ENCODE measurements around the gene MYO7A.

The MYO7A gene

DNA sequence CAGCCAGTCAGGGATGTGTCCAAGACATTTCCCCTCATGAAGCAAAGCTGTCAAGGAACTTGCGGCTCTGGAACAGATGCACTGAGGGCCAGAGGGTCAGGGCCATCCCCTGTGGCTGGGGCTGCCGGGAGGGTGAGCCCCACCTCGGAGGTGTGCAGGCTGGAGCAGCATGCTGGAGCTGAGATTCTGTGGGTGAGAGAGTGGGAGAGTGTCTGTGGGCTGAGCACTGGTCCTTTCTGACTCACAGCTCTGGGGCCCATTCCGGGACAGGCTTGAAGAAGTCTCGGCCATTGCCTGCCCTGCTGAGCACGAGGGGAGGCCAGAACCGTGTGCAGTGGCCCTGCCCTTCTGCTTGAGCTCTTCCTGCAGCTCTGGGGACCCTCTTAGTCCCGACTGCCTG, 23.3 kb upstream of the MYO7A start:
- H4K20me1 ChIP-seq (ENCODE audit: insufficient read depth, low read length, poor library complexity, severe bottlenecking) = no peaks in the 10 kb centered on the region
- no peaks in the 10 kb centered on the region for H3K27me3 ChIP-seq (ENCODE audit: insufficient read depth, low read length, poor library complexity, severe bottlenecking)
- no peak overlapping the region for H3K9ac ChIP-seq (ENCODE audit: low read depth, low read length, poor library complexity, severe bottlenecking)
- no peaks in the 10 kb centered on the region for H3K79me2 ChIP-seq (ENCODE audit: insufficient read depth, low read length)
- no peaks in the 10 kb centered on the region for H3K36me3 ChIP-seq (ENCODE audit: insufficient read depth, low read length)
- no peaks in the 10 kb centered on the region for H3F3A ChIP-seq (ENCODE audit: low read depth)
- H3K9me3 ChIP-seq (ENCODE audit: insufficient read depth, low read depth, low read length) = no peaks in the 10 kb centered on the region
- H3K4me1 ChIP-seq (ENCODE audit: insufficient read depth, low read length, poor library complexity, severe bottlenecking) = peaks cover 8% of the 10 kb centered on the region
- no peak overlapping the region for H3K4me3 ChIP-seq (ENCODE audit: low read length, poor library complexity, severe bottlenecking)
- TF ChIP-seq, protein P1, sequence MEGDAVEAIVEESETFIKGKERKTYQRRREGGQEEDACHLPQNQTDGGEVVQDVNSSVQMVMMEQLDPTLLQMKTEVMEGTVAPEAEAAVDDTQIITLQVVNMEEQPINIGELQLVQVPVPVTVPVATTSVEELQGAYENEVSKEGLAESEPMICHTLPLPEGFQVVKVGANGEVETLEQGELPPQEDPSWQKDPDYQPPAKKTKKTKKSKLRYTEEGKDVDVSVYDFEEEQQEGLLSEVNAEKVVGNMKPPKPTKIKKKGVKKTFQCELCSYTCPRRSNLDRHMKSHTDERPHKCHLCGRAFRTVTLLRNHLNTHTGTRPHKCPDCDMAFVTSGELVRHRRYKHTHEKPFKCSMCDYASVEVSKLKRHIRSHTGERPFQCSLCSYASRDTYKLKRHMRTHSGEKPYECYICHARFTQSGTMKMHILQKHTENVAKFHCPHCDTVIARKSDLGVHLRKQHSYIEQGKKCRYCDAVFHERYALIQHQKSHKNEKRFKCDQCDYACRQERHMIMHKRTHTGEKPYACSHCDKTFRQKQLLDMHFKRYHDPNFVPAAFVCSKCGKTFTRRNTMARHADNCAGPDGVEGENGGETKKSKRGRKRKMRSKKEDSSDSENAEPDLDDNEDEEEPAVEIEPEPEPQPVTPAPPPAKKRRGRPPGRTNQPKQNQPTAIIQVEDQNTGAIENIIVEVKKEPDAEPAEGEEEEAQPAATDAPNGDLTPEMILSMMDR (conservative IDR thresholded peaks at IDR 0.05; ENCODE audit: low read length) = no peak
- TF ChIP-seq EZH2phosphoT487 (IDR thresholded peaks at IDR 0.05; ENCODE audit: borderline replicate concordance) = no peak
- H2AFZ ChIP-seq (ENCODE audit: low read length) = no peak overlapping the region
- H3K4me2 ChIP-seq (ENCODE audit: low read depth, low read length, poor library complexity, severe bottlenecking) = no peak overlapping the region
- no peaks in the 10 kb centered on the region for H3K9me2 ChIP-seq (replicated peaks; ENCODE audit: low read depth, low read length)

DNA sequence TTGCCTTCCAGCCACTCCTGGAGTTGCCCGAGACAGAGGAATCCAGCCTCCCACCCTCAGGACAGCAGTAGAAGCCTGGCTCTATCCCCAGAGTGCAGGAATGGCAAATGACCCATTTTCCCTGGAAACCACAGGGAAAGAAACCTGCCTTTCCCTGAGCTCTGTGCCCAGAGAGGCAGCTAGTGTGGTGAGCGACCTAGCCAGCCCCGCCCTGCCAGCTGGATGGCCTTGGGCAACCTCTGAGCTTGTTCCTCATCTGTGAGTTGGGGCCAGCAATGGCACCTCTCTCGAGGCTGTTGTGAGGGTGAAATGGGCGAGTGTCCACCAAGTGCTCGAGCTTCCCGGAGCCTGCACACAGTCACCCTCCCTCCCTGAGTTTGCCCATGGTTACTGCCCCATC, 21.7 kb upstream of the MYO7A start:
- no peak overlapping the region for H3K4me2 ChIP-seq (ENCODE audit: low read depth, low read length, poor library complexity, severe bottlenecking)
- no peaks in the 10 kb centered on the region for H3F3A ChIP-seq (ENCODE audit: low read depth)
- peaks cover 9% of the 10 kb centered on the region for H3K4me1 ChIP-seq (ENCODE audit: insufficient read depth, low read length, poor library complexity, severe bottlenecking)
- no peaks in the 10 kb centered on the region for H3K79me2 ChIP-seq (ENCODE audit: insufficient read depth, low read length)
- H4K20me1 ChIP-seq (ENCODE audit: insufficient read depth, low read length, poor library complexity, severe bottlenecking) = no peaks in the 10 kb centered on the region
- no peaks in the 10 kb centered on the region for H3K9me3 ChIP-seq (ENCODE audit: insufficient read depth, low read depth, low read length)
- no peaks in the 10 kb centered on the region for H3K9me2 ChIP-seq (replicated peaks; ENCODE audit: low read depth, low read length)
- H3K4me3 ChIP-seq (ENCODE audit: low read length, poor library complexity, severe bottlenecking) = no peak overlapping the region
- no peaks in the 10 kb centered on the region for H3K36me3 ChIP-seq (ENCODE audit: insufficient read depth, low read length)
- H3K9ac ChIP-seq (ENCODE audit: low read depth, low read length, poor library complexity, severe bottlenecking) = no peak overlapping the region
- H2AFZ ChIP-seq (ENCODE audit: low read length) = no peak overlapping the region
- H3K27me3 ChIP-seq (ENCODE audit: insufficient read depth, low read length, poor library complexity, severe bottlenecking) = no peaks in the 10 kb centered on the region
- TF ChIP-seq, protein P1 (conservative IDR thresholded peaks at IDR 0.05; ENCODE audit: low read length) = no peak
- no peak for TF ChIP-seq EZH2phosphoT487 (IDR thresholded peaks at IDR 0.05; ENCODE audit: borderline replicate concordance)

DNA sequence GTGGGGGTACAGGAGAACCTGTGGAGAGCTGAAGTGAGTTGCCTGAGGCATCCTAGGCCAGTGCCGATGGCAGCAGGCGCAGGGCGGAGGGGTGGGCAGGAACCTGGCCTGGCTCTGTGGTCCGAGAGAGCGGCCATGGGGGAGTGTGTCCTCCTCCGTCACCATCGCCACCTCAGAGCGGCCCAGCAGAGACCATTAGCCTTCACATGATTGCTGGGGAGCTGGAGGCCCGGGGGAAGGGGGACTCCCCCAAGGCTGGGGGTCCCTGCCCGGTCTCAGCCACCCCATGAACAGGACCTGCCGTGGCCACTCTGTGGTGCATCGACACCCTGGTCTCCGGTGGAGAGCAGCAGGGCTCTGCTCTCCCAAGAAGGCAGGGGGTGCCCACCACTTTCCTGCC, 21.3 kb upstream of the MYO7A start:
- Histone ChIP-seq H3F3A (ENCODE audit: low read depth) (no peaks in the 10 kb centered on the region), H3K4me3 (ENCODE audit: low read length, poor library complexity, severe bottlenecking) (no peak overlapping the region), H3K79me2 (ENCODE audit: insufficient read depth, low read length) (no peaks in the 10 kb centered on the region), H3K36me3 (ENCODE audit: insufficient read depth, low read length) (no peaks in the 10 kb centered on the region), H3K9ac (ENCODE audit: low read depth, low read length, poor library complexity, severe bottlenecking) (no peak overlapping the region), H2AFZ (ENCODE audit: low read length) (no peak overlapping the region), H3K9me3 (ENCODE audit: insufficient read depth, low read depth, low read length) (no peaks in the 10 kb centered on the region), H3K9me2 (replicated peaks; ENCODE audit: low read depth, low read length) (no peaks in the 10 kb centered on the region), H3K4me1 (ENCODE audit: insufficient read depth, low read length, poor library complexity, severe bottlenecking) (peaks cover 9% of the 10 kb centered on the region), H3K4me2 (ENCODE audit: low read depth, low read length, poor library complexity, severe bottlenecking) (no peak overlapping the region), H3K27me3 (ENCODE audit: insufficient read depth, low read length, poor library complexity, severe bottlenecking) (no peaks in the 10 kb centered on the region), H4K20me1 (ENCODE audit: insufficient read depth, low read length, poor library complexity, severe bottlenecking) (no peaks in the 10 kb centered on the region)
- TF ChIP-seq, protein P1 (conservative IDR thresholded peaks at IDR 0.05; ENCODE audit: low read length) = no peak
- no peak for TF ChIP-seq EZH2phosphoT487 (IDR thresholded peaks at IDR 0.05; ENCODE audit: borderline replicate concordance)

Measured in Loucy (cell line).